Type B pancreatic cell (in vitro differentiated cells): ENCODE data around the gene AFF3. TPM values are rescaled to one million over a fixed set of nuclear protein-coding genes. Genes with fewer than 3 reads are reported as not detected.

Experiments used
- DNase-seq: peaks from one replicate; pipeline ENCODE4 v3.0.0; 2021; ENCODE audit warnings: mixed read lengths; ENCODE audit not compliant: unreplicated experiment; ENCODE audit errors: extremely low spot score
- H3K27ac Mint-ChIP-seq: 2 replicates; pipeline ENCODE4 v1.8.0; 2021; ENCODE audit warnings: mild to moderate bottlenecking, mixed read lengths
- H3K27me3 Mint-ChIP-seq: 2 replicates; pipeline ENCODE4 v1.8.0; 2021; ENCODE audit warnings: mixed read lengths
- H3K36me3 Mint-ChIP-seq: 2 replicates; pipeline ENCODE4 v1.8.0; 2021; ENCODE audit warnings: mixed read lengths
- H3K4me1 Mint-ChIP-seq: one replicate; pipeline ENCODE4 v1.8.0; 2021; ENCODE audit warnings: mixed read lengths; ENCODE audit not compliant: unreplicated experiment
- H3K4me3 Mint-ChIP-seq: 2 replicates; pipeline ENCODE4 v1.8.0; 2021; ENCODE audit warnings: mild to moderate bottlenecking, mixed read lengths
- H3K9me3 Mint-ChIP-seq: 2 replicates; pipeline ENCODE4 v1.8.0; 2021; ENCODE audit warnings: mixed read lengths
- CTCF ChIP-seq: fragments of 200-600 bp; sonication (generic); conservative IDR thresholded peaks from 2 replicates; pipeline ENCODE4 v1.5.0; 2021; ENCODE audit warnings: antibody characterized with exemption, mild to moderate bottlenecking
- total RNA-seq: library from RNA; stranded (reverse); gene quantifications from 2 replicates; pipeline ENCODE4 v1.2.1, GENCODE V29; 2021; ENCODE audit warnings: low replicate concordance

The AFF3 gene
- total RNA-seq, 1 donor from 2014 or later: 29.2 TPM

DNA sequence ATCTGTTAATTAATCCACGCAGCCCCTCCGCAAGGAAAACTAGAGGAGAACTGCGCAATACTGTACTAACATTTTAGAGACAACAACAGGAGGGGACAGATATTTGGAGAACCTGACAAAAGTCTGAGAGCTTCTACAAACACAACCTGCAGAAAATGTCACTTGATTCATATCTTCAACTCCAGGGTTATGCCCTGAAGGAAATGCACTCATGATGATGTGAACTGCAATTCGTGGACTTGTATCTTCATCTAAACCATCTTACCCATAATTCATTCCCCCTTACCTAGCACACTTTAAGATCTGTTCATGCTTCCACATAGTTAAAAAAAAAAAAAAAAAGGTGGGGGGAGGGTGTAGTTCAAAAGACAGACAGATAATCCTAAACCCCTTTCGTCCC lies 75.5 kb downstream of the AFF3 start:
- H3K4me3 Mint-ChIP-seq: no peak overlapping the region
- peaks cover 14% of the 10 kb centered on the region for H3K36me3 Mint-ChIP-seq
- no peak for DNase-seq
- H3K27ac Mint-ChIP-seq: no peak overlapping the region
- H3K9me3 Mint-ChIP-seq: no peaks in the 10 kb centered on the region
- no peak for TF ChIP-seq CTCF
- H3K27me3 Mint-ChIP-seq: peaks cover 8% of the 10 kb centered on the region
- H3K4me1 Mint-ChIP-seq: peaks cover 14% of the 10 kb centered on the region

DNA sequence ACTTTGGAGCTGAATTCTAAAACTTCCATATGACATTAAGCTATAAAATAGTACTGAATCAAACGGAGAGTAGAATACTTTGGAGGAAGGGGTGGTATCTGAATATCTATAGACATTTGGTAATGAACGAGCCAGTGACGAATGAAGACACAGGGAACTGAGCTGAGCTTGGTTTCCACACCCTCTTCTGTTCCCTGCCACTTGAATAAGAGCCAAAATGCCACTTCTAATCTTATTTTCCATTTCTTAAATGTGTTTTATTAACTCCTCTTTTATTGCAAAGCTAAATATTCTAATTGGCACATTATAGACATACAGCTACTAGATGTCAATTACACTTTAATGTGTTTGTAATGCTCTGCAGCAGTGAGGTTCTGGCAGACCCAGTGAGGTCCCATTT lies 76.1 kb downstream of the AFF3 start:
- H3K36me3 Mint-ChIP-seq: peaks cover 14% of the 10 kb centered on the region
- no peak for TF ChIP-seq CTCF
- no peaks in the 10 kb centered on the region for H3K9me3 Mint-ChIP-seq
- H3K4me1 Mint-ChIP-seq: peaks cover 14% of the 10 kb centered on the region
- H3K27me3 Mint-ChIP-seq: peaks cover 8% of the 10 kb centered on the region
- H3K4me3 Mint-ChIP-seq: no peak overlapping the region
- DNase-seq: no peak
- H3K27ac Mint-ChIP-seq: no peak overlapping the region

GRCh38 chr2:100064592-100065428 lies 77.6 kb downstream of the AFF3 start:
- no peak for TF ChIP-seq CTCF
- Mint-ChIP-seq H3K4me1 (peaks cover 14% of the 10 kb centered on the region), H3K9me3 (no peaks in the 10 kb centered on the region), H3K27me3 (peaks cover 8% of the 10 kb centered on the region), H3K36me3 (peaks cover 14% of the 10 kb centered on the region), H3K27ac (no peak overlapping the region), H3K4me3 (no peak overlapping the region)
- DNase-seq: no peak

DNA sequence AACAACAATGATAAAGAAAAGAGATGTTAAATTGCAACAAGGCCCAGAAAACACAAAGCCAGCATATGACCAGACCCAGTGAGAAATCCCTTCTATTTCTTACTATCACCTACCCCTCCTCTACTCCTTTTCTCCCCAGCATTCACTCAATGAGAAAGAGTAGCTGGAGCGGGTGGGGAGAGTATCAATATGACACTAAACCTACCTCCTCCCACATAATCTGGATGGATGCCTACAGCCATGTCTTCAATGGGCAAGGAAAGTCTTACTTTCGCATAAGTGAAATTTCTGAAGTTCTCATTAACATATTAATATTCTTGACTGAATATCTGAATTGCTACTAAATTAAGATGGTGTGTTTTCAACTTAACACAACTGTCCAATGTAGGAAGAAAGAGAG lies 78.2 kb downstream of the AFF3 start:
- no peak overlapping the region for H3K4me3 Mint-ChIP-seq
- H3K36me3 Mint-ChIP-seq: peaks cover 14% of the 10 kb centered on the region
- H3K27me3 Mint-ChIP-seq: peaks cover 8% of the 10 kb centered on the region
- DNase-seq: no peak
- peaks cover 14% of the 10 kb centered on the region for H3K4me1 Mint-ChIP-seq
- no peak overlapping the region for H3K27ac Mint-ChIP-seq
- no peak for TF ChIP-seq CTCF
- no peaks in the 10 kb centered on the region for H3K9me3 Mint-ChIP-seq

- H3K9me3 Mint-ChIP-seq: no peaks in the 10 kb centered on the region
- H3K27ac Mint-ChIP-seq: no peak overlapping the region
- peaks cover 8% of the 10 kb centered on the region for H3K27me3 Mint-ChIP-seq
- no peak overlapping the region for H3K4me3 Mint-ChIP-seq
- H3K36me3 Mint-ChIP-seq: peaks cover 14% of the 10 kb centered on the region
- no peak for TF ChIP-seq CTCF
- DNase-seq: no peak
- peaks cover 14% of the 10 kb centered on the region for H3K4me1 Mint-ChIP-seq
Observed at GRCh38 chr2:100063459-100063953, 78.9 kb downstream of the AFF3 start.
